ENCODE measurements around the gene CCR5AS.

The CCR5AS gene

GRCh38 chr3:46337911-46338310, 69.0 kb downstream of the CCR5AS start:
- no peaks in the 10 kb centered on the region for H3K4me1 ChIP-seq (ENCODE audit: insufficient read depth, low read length)
- H3K79me1 ChIP-seq (ENCODE audit: insufficient read depth, low read depth, low read length, poor library complexity, severe bottlenecking): no peaks in the 10 kb centered on the region
- H2BK20ac ChIP-seq (ENCODE audit: low read depth, low read length, poor library complexity, severe bottlenecking): no peak overlapping the region
- H4K8ac ChIP-seq (replicated peaks; ENCODE audit: insufficient read length, low read depth, low read length): no peak overlapping the region
- no peak overlapping the region for H3T11ph ChIP-seq (ENCODE audit: low read length)
- no peak overlapping the region for H3K23ac ChIP-seq (ENCODE audit: insufficient read length, low read depth, low read length)
- no peaks in the 10 kb centered on the region for H3K79me2 ChIP-seq (ENCODE audit: insufficient read depth, low read length)
- no peak overlapping the region for H4K91ac ChIP-seq (ENCODE audit: insufficient read length, low read depth, low read length)
- no peak overlapping the region for H3K4me2 ChIP-seq (ENCODE audit: insufficient read depth, insufficient read length, low read length)
- no peak overlapping the region for H3K18ac ChIP-seq (ENCODE audit: insufficient read length, low read depth, low read length)
- H3K9ac ChIP-seq (ENCODE audit: extremely low read depth, insufficient read length, low read length): no peak overlapping the region
- no peak overlapping the region for H2BK12ac ChIP-seq (ENCODE audit: insufficient read length, low read depth, low read length)
- no peak for DNase-seq
- no peak overlapping the region for H3K27ac ChIP-seq (ENCODE audit: insufficient read length, low read depth, low read length)
- no peak overlapping the region for H3K14ac ChIP-seq (ENCODE audit: insufficient read depth, low read length)
- H3K23me2 ChIP-seq (ENCODE audit: insufficient read length, low read depth, low read length, poor library complexity, severe bottlenecking): no peaks in the 10 kb centered on the region
- H2BK5ac ChIP-seq (ENCODE audit: insufficient read length, low read length): no peak overlapping the region
- H4K20me1 ChIP-seq (ENCODE audit: control insufficient read depth, insufficient read depth, insufficient read length): no peaks in the 10 kb centered on the region
- Mint-ChIP-seq H3K4me3 (no peak overlapping the region), H3K27me3 (ENCODE audit: low read depth) (0 out of 2 replicates have a peak, but pooled peaks cover 3% of the 10 kb centered on the region), H3K36me3 (ENCODE audit: insufficient read depth in 1 of 3, low read depth in 3 of 3) (peaks cover 6 to 14% (median 9%) of the 10 kb centered on the region in 3 experiments; a peak in 6 of 7 replicates), H3K27ac (no peak overlapping the region), H3K9me3 (peaks cover 27 to 40% of the 10 kb centered on the region in 2 experiments), H3K4me1 (no peaks in the 10 kb centered on the region)
- no peak overlapping the region for H3K56ac ChIP-seq (ENCODE audit: insufficient read length, low read depth, low read length)
- no peaks in the 10 kb centered on the region for H3K27me3 ChIP-seq (ENCODE audit: insufficient read depth, low read length)
- peaks cover 11% of the 10 kb centered on the region for H3K9me3 ChIP-seq (ENCODE audit: control insufficient read depth, low read depth, low read length)
- no peak overlapping the region for H4K5ac ChIP-seq (ENCODE audit: insufficient read length, low read depth, low read length)
- no peak overlapping the region for H2AK5ac ChIP-seq (ENCODE audit: insufficient read length, low read length)
- no peak overlapping the region for H2BK15ac ChIP-seq (ENCODE audit: low read depth, low read length)
- no peak overlapping the region for H2BK120ac ChIP-seq (ENCODE audit: low read depth, low read length, poor library complexity, severe bottlenecking)
- no peak for TF ChIP-seq CTCF (conservative IDR thresholded peaks at IDR 0.05)
- no peak overlapping the region for H3K4ac ChIP-seq (ENCODE audit: low read depth, low read length)
- no peak overlapping the region for H2AFZ ChIP-seq (ENCODE audit: low read length)
